HG02970 (cell line): ENCODE results near the gene TARBP1.

Source experiments
- ATAC-seq: cut with Tn5 transposase; IDR thresholded peaks from one replicate; pipeline ENCODE4 v1.9.1; 2021; ENCODE audit warnings: mild to moderate bottlenecking, moderate library complexity, moderate number of reproducible peaks; ENCODE audit not compliant: unreplicated experiment, low FRiP score

The TARBP1 gene

GRCh38 chr1:234458352-234459017 is 20.5 kb downstream of the TARBP1 start:
- no peak for ATAC-seq

GRCh38 chr1:234454926-234455325 is 24.1 kb downstream of the TARBP1 start:
- no peak for ATAC-seq

GRCh38 chr1:234452406-234452965 is 26.5 kb downstream of the TARBP1 start:
- no peak for ATAC-seq

GRCh38 chr1:234440348-234440747 is 38.6 kb downstream of the TARBP1 start:
- no peak for ATAC-seq

- no peak for ATAC-seq
These were observed 40.4 kb downstream of the TARBP1 start for GRCh38 chr1:234438579-234438978.

GRCh38 chr1:234437423-234438171 is 41.4 kb downstream of the TARBP1 start:
- ATAC-seq, result no peak

GRCh38 chr1:234435620-234436019 is 43.4 kb downstream of the TARBP1 start:
- ATAC-seq, result no peak

GRCh38 chr1:234434706-234435105 is 44.3 kb downstream of the TARBP1 start:
- no peak for ATAC-seq

GRCh38 chr1:234433563-234434285 is 45.3 kb downstream of the TARBP1 start:
- ATAC-seq, result no peak

- no peak for ATAC-seq
These were observed 47.7 kb downstream of the TARBP1 start for GRCh38 chr1:234431255-234431654.

GRCh38 chr1:234430691-234431090 is 48.3 kb downstream of the TARBP1 start:
- ATAC-seq, result no peak

- ATAC-seq, result no peak
These were observed 49.6 kb downstream of the TARBP1 start for GRCh38 chr1:234429434-234429806.

- ATAC-seq, result no peak
These were observed 50.9 kb downstream of the TARBP1 start for GRCh38 chr1:234427950-234428646.

- ATAC-seq, result no peak
These were observed 65.0 kb downstream of the TARBP1 start for GRCh38 chr1:234413990-234414389.

GRCh38 chr1:234413485-234413884 is 65.5 kb downstream of the TARBP1 start:
- ATAC-seq, result no peak

- ATAC-seq, result no peak
These were observed 66.1 kb downstream of the TARBP1 start for GRCh38 chr1:234412830-234413229.

- no peak for ATAC-seq
These were observed 69.7 kb downstream of the TARBP1 start for GRCh38 chr1:234409328-234409727.

GRCh38 chr1:234408757-234409156 is 70.2 kb downstream of the TARBP1 start:
- no peak for ATAC-seq

GRCh38 chr1:234406871-234407270 is 72.1 kb downstream of the TARBP1 start:
- no peak for ATAC-seq

- no peak for ATAC-seq
These were observed 73.3 kb downstream of the TARBP1 start for GRCh38 chr1:234405676-234406075.

- no peak for ATAC-seq
These were observed 76.0 kb downstream of the TARBP1 start for GRCh38 chr1:234402939-234403338.
